PC-9 (cell line): ENCODE results near the gene CA12. TPM values are rescaled to one million over a fixed set of nuclear protein-coding genes. Genes with fewer than 3 reads are reported as not detected.
"Not testable (repeated sequence)": the region's sequence is repeated elsewhere in the genome, so short reads cannot be mapped to it uniquely, and the experiment has no call there.

Experiments
- BruUV-seq: library from RNA; stranded (reverse); fragments of 400-500 nt; replicated peaks from 2 replicates; lab custom pipeline; 2021; lab: Mats Ljungman, UMichigan
- CTCF ChIA-PET: fragments of 300-600 bp; sonication (Branson Sonifier 250); formaldehyde crosslinking; loops from one replicate; lab custom pipeline; 2022; ENCODE audit warnings: antibody characterized with exemption; lab: Charles Lee
- POLR2A ChIA-PET: fragments of 300-600 bp; sonication (Branson Sonifier 250); formaldehyde crosslinking; loops from one replicate; lab custom pipeline; 2022; ENCODE audit warnings: antibody characterized with exemption; ENCODE audit not compliant: unreplicated experiment; lab: Charles Lee
- DNase-seq, 2 experiments: peaks; one replicate each; pipeline versions ENCODE4 v3.0.0 to v3.0.0-alpha.2; 2015 to 2022; ENCODE audit warnings: mixed read lengths in 1 of 2
- H2AFZ ChIP-seq: fragments of 200-600 bp; sonication (generic); 2 replicates; pipeline ENCODE4 v1.8.1; 2017; ENCODE audit warnings: antibody characterized with exemption
- H3F3A ChIP-seq: fragments of 200-600 bp; sonication (generic); 2 replicates; pipeline ENCODE4 v1.8.1; 2017; ENCODE audit warnings: antibody characterized with exemption, mild to moderate bottlenecking, low read depth; ENCODE audit not compliant: insufficient read depth
- H3K27ac ChIP-seq: fragments of 200-600 bp; sonication (generic); 2 replicates; pipeline ENCODE4 v1.6.1; 2016; ENCODE audit warnings: mixed run types
- H3K27me3 ChIP-seq: fragments of 200-600 bp; sonication (generic); 2 replicates; pipeline ENCODE4 v1.6.1; 2016; ENCODE audit warnings: low read depth, mixed run types; ENCODE audit not compliant: insufficient read depth
- H3K36me3 ChIP-seq: fragments of 200-600 bp; sonication (generic); 2 replicates; pipeline ENCODE4 v1.6.1; 2016; ENCODE audit warnings: low read depth, mixed run types
- H3K4me1 ChIP-seq: fragments of 200-600 bp; sonication (generic); replicated peaks from 2 replicates; pipeline ENCODE4 v1.6.1; 2016; ENCODE audit warnings: mixed run types; ENCODE audit not compliant: insufficient read depth
- H3K4me2 ChIP-seq: fragments of 200-600 bp; sonication (generic); 2 replicates; pipeline ENCODE4 v1.6.1; 2017; ENCODE audit warnings: mixed run types
- H3K4me3 ChIP-seq: fragments of 200-600 bp; sonication (generic); 2 replicates; pipeline ENCODE4 v1.6.1; 2016; ENCODE audit warnings: mixed run types
- H3K79me2 ChIP-seq: fragments of 200-600 bp; sonication (generic); 2 replicates; pipeline ENCODE4 v1.6.1; 2017; ENCODE audit warnings: low read depth, mixed run types
- H3K9me2 ChIP-seq: fragments of 200-600 bp; sonication (generic); 2 replicates; pipeline ENCODE4 v1.8.1; 2017; ENCODE audit warnings: mild to moderate bottlenecking; ENCODE audit not compliant: insufficient read depth
- H3K9me3 ChIP-seq: fragments of 200-600 bp; sonication (generic); 2 replicates; pipeline ENCODE4 v1.8.1; 2016; ENCODE audit warnings: low read depth; ENCODE audit not compliant: insufficient read depth
- H4K20me1 ChIP-seq: fragments of 200-600 bp; sonication (generic); 2 replicates; pipeline ENCODE4 v1.8.1; 2017; ENCODE audit not compliant: insufficient read depth
- EZH2 ChIP-seq: fragments of 200-600 bp; sonication (generic); IDR thresholded peaks from 2 replicates; pipeline ENCODE4 v1.8.0; 2017; ENCODE audit warnings: antibody characterized with exemption, low read depth
- intact Hi-C: fragments of 100-400 bp; cut with micrococcal nuclease; formaldehyde crosslinking; loops from one replicate; pipeline ENCODE4 v1.10.0; 2022; ENCODE audit not compliant: unreplicated experiment
- total RNA-seq: library from RNA; stranded (reverse); gene quantifications from 2 replicates; pipeline ENCODE4 v1.2.3, GENCODE V29; 2021
- TF ChIP-seq, protein P1 (sequence below): fragments of 200-600 bp; sonication (generic); conservative IDR thresholded peaks from 2 replicates; pipeline ENCODE4 v1.6.1; 2017; ENCODE audit warnings: mixed run types, antibody characterized with exemption, mild to moderate bottlenecking, moderate library complexity

The CA12 gene
- total RNA-seq, 1 experiment from 2014 or later = 4.6 TPM

DNA sequence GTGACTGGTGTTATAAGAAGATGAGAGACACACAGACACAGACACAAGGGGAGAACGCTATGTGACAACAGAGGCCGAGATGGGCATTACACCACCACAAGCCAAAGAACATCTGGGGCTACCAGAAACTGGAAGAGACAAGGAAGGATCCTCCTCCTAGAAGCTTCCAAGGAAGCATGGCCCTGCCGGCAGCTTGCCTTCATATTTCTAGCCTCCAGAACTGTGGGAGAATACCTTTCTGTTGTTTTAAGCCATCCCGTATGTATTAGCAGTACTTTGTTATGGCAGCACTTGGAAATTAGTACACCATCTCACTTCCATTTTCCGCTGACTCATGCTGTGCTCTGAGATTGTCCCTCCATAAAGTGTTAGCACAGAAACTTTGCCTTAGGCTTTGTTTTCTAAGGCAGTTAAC is 38.7 kb upstream of the CA12 start:
- H3K4me1 ChIP-seq = 0 out of 2 replicates have a peak, but pooled peaks cover 8% of the 10 kb centered on the region
- ChIA-PET CTCF (no interaction called here), POLR2A (no interaction called here)
- intact Hi-C loops = no loop called here
- H3K9me3 ChIP-seq = no peaks in the 10 kb centered on the region
- no peak for DNase-seq
- no peaks in the 10 kb centered on the region for H4K20me1 ChIP-seq
- H3K9me2 ChIP-seq = no peaks in the 10 kb centered on the region
- H2AFZ ChIP-seq = peak overlapping the region; percentile 68; the same call in 1 of the 2 replicates
- TF ChIP-seq, protein P1, sequence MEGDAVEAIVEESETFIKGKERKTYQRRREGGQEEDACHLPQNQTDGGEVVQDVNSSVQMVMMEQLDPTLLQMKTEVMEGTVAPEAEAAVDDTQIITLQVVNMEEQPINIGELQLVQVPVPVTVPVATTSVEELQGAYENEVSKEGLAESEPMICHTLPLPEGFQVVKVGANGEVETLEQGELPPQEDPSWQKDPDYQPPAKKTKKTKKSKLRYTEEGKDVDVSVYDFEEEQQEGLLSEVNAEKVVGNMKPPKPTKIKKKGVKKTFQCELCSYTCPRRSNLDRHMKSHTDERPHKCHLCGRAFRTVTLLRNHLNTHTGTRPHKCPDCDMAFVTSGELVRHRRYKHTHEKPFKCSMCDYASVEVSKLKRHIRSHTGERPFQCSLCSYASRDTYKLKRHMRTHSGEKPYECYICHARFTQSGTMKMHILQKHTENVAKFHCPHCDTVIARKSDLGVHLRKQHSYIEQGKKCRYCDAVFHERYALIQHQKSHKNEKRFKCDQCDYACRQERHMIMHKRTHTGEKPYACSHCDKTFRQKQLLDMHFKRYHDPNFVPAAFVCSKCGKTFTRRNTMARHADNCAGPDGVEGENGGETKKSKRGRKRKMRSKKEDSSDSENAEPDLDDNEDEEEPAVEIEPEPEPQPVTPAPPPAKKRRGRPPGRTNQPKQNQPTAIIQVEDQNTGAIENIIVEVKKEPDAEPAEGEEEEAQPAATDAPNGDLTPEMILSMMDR = no peak
- TF ChIP-seq EZH2 = no peak
- no peak overlapping the region for H3K4me3 ChIP-seq
- no TSS peak for BruUV-seq
- no peaks in the 10 kb centered on the region for H3K36me3 ChIP-seq
- H3K79me2 ChIP-seq = no peaks in the 10 kb centered on the region
- H3K27ac ChIP-seq = no peak overlapping the region
- H3F3A ChIP-seq = no peaks in the 10 kb centered on the region
- H3K4me2 ChIP-seq = no peak overlapping the region
- no peaks in the 10 kb centered on the region for H3K27me3 ChIP-seq

DNA sequence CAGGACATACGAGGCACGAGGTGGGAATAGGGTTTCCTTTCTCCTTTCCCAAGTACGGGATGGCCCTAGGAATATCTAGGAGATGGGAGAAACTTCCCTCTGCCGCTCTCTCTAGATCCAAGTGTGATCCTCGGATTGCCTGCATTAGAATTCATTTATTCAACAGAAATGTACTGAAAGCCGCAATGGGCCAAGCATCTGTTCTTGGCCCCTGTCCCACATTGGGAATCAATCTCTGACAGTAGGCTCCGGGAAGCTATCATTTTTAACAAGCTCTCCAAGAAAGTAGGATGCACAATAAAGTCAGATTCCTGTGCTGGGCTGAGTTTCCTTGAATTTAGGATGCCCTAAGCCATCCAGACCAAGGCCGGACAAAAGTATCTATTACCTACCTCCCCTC is 37.2 kb upstream of the CA12 start:
- CTCF ChIA-PET = no interaction called here

DNA sequence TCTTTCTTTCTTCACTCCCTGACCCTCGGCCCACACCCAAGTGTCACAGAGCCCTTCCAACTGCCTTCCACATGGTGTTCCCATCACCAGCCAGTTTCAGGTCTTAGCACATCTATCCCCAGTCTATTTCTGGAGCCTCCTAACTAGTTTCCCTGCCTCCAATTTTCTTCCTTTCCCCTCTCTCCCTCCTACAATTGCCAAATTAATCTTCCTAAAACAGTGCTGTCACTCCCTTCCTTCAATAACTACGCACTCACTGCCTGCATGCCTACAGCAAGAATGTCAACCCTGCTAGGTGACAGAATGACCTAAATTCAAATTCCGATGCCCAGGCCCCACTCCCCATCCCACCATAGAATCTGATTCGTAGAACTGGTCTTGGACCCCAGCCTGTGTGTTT is 36.1 kb upstream of the CA12 start:
- Histone ChIP-seq H2AFZ (no peak overlapping the region), H3K27me3 (no peaks in the 10 kb centered on the region), H3K4me1 (0 out of 2 replicates have a peak, but pooled peaks cover 8% of the 10 kb centered on the region), H4K20me1 (no peaks in the 10 kb centered on the region), H3F3A (no peaks in the 10 kb centered on the region), H3K9me2 (no peaks in the 10 kb centered on the region), H3K36me3 (no peaks in the 10 kb centered on the region), H3K4me2 (no peak overlapping the region), H3K9me3 (no peaks in the 10 kb centered on the region), H3K79me2 (no peaks in the 10 kb centered on the region), H3K27ac (no peak overlapping the region), H3K4me3 (no peak overlapping the region)
- ChIA-PET CTCF (no interaction called here), POLR2A (no interaction called here)
- TF ChIP-seq EZH2 = no peak
- TF ChIP-seq, protein P1 = no peak
- intact Hi-C loops = no loop called here
- BruUV-seq = no TSS peak
- DNase-seq = no peak

More for the DNA sequence above, 37.2 kb upstream of the CA12 start:
- intact Hi-C loops = no loop called here
- no TSS peak for BruUV-seq
- POLR2A ChIA-PET = no interaction called here
- Histone ChIP-seq H3K79me2 (no peaks in the 10 kb centered on the region), H3K4me2 (no peak overlapping the region), H2AFZ (no peak overlapping the region), H3K27me3 (no peaks in the 10 kb centered on the region), H3K36me3 (no peaks in the 10 kb centered on the region), H4K20me1 (no peaks in the 10 kb centered on the region), H3K27ac (no peak overlapping the region), H3K4me1 (0 out of 2 replicates have a peak, but pooled peaks cover 8% of the 10 kb centered on the region), H3K9me2 (no peaks in the 10 kb centered on the region), H3K9me3 (no peaks in the 10 kb centered on the region), H3F3A (no peaks in the 10 kb centered on the region), H3K4me3 (no peak overlapping the region)
- DNase-seq = no peak
- TF ChIP-seq EZH2 = no peak
- TF ChIP-seq, protein P1 = no peak

DNA sequence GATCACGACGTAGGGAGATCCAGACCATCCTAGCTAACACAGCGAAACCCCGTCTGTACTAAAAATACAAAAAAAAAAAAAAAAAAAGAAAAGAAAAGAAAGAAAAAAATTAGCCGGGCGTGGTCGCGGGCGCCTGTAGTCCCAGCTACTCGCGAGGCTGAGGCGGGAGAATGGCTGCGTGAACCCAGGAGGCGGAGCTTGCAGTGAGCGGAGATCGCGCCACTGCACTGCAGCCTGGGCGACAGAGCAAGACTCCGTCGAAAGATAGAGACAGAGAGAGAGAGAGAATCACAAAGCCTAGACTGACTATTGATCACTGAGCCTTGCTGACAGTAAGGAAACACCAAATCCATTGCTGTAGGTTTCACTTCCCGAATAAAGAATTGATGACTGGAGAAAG is 35.6 kb upstream of the CA12 start:
- H3K36me3 ChIP-seq, H3K27ac ChIP-seq, H3K4me1 ChIP-seq, DNase-seq, H3K4me3 ChIP-seq, H2AFZ ChIP-seq, H3K79me2 ChIP-seq, POLR2A ChIA-PET, H3K9me3 ChIP-seq, H3K9me2 ChIP-seq, H3K27me3 ChIP-seq, H4K20me1 ChIP-seq, H3F3A ChIP-seq, intact Hi-C loops, H3K4me2 ChIP-seq, BruUV-seq: not testable (repeated sequence)
- CTCF ChIA-PET = interaction anchor here (0.6 kb wide), 1 partner anchor 378 kb away, joined by 7 read pairs; no protein-coding TSS in a partner anchor
